ENCODE measurements around the gene TMEFF2. TPM values are rescaled to one million over a fixed set of nuclear protein-coding genes. Genes with fewer than 3 reads are reported as not detected.

TMEFF2 gene
- total and polyA plus RNA-seq, 2 of the 4 experiments (the other 2 are of a cell fraction): 1.3 to 3.0 TPM

DNA sequence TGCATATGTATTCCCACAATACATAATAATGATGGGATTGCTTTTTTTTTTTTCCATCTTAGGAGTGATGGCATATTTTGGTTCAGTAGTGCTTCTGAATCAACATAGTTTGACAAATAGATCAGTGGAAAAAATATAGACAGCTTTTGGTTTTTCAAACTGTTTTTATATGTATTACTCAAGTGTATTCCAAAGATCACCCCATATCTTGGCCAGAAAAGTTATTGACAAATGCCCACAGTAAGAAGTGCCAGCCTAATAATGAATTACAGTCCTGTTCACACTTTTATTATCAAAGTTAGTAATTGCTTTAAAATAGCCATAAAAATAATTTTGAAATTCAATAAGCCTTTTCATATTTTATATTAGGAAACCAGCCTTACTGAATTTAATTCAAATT lies 95.0 kb downstream of the TMEFF2 start:
- intact Hi-C loops (cut with micrococcal nuclease) (no loop called here), dilution Hi-C loops (cut with HindIII; ENCODE audit: low sequenced_read_pairs, unreplicated experiment) (no loop called here), in situ Hi-C loops (cut with MboI; ENCODE audit: low sequenced_read_pairs) (no loop called here)
- no TSS peak for BruUV-seq (replicated peaks)
- Histone ChIP-seq H3K9me3 (ENCODE audit: control insufficient read depth, insufficient read depth, low read length) (no peaks in the 10 kb centered on the region), H4K20me1 (ENCODE audit: insufficient read depth, low read length) (no peaks in the 10 kb centered on the region), H4K5ac (ENCODE audit: low read depth, low read length) (no peak overlapping the region), H3K23ac (ENCODE audit: low read depth, low read length) (no peak overlapping the region), H3K4me3 (ENCODE audit: insufficient read depth, low read depth, low read length) (no peak overlapping the region), H3K4me1 (ENCODE audit: control insufficient read depth, insufficient read depth, low read length) (no peaks in the 10 kb centered on the region), H2AFZ (replicated peaks; ENCODE audit: low read length, poor library complexity) (no peak overlapping the region), H3K18ac (ENCODE audit: low read depth, low read length) (no peak overlapping the region), H2BK20ac (ENCODE audit: low read depth, low read length) (no peak overlapping the region), H4K91ac (ENCODE audit: insufficient read depth, low read depth, low read length) (no peak overlapping the region), H3K9me1 (ENCODE audit: insufficient read depth, low read length) (no peaks in the 10 kb centered on the region), H3K36me3 (ENCODE audit: control insufficient read depth, insufficient read depth, low read length) (no peaks in the 10 kb centered on the region), H2AK9ac (replicated peaks; ENCODE audit: low read depth, low read length, poor library complexity) (no peak overlapping the region), H3K4me2 (ENCODE audit: low read depth, low read length) (no peak overlapping the region), H3K27ac (ENCODE audit: insufficient read depth, low read length) (no peak overlapping the region), H3K14ac (replicated peaks; ENCODE audit: low read depth, low read length) (no peak overlapping the region), H4K8ac (ENCODE audit: low read depth in 2 of 2, low read length in 2 of 2) (no peak overlapping the region), H3K9ac (ENCODE audit: low read depth, low read length) (no peak overlapping the region), H2BK120ac (ENCODE audit: low read depth, low read length) (no peak overlapping the region), H2BK5ac (ENCODE audit: low read depth, low read length, poor library complexity, severe bottlenecking) (no peak overlapping the region), H3K79me1 (ENCODE audit: low read depth in 1 of 2, low read length in 2 of 2) (no peaks in the 10 kb centered on the region), H2AK5ac (ENCODE audit: low read depth, low read length) (no peak overlapping the region), H3K56ac (ENCODE audit: extremely low read depth, insufficient read depth, low read length) (no peak overlapping the region; the same call in 1 of the 2 replicates), H3K27me3 (ENCODE audit: control insufficient read depth, insufficient read depth, low read length) (no peaks in the 10 kb centered on the region), H3K4ac (ENCODE audit: low read depth, low read length) (no peak overlapping the region), H2BK15ac (ENCODE audit: low read depth, low read length) (no peak overlapping the region)
- ATAC-seq (ENCODE audit: low read depth) (no peak), DNase-seq (no peak)
- TF ChIP-seq, protein P1, sequence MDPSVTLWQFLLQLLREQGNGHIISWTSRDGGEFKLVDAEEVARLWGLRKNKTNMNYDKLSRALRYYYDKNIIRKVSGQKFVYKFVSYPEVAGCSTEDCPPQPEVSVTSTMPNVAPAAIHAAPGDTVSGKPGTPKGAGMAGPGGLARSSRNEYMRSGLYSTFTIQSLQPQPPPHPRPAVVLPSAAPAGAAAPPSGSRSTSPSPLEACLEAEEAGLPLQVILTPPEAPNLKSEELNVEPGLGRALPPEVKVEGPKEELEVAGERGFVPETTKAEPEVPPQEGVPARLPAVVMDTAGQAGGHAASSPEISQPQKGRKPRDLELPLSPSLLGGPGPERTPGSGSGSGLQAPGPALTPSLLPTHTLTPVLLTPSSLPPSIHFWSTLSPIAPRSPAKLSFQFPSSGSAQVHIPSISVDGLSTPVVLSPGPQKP (IDR thresholded peaks at IDR 0.05; ENCODE audit: borderline replicate concordance, low read depth, low read length): no peak
- CTCF ChIA-PET: no interaction called here
- POLR2A ChIA-PET (ENCODE audit: unreplicated experiment): no interaction called here

Measured in IMR-90 (cell line).